RWPE2 (cell line): ENCODE results near the gene NR4A2.

Source experiments
- ATAC-seq: fragments of 200-7000 bp; cut with Tn5 transposase; 3 replicates; pipeline ENCODE4 v1.9.1; 2021; ENCODE audit warnings: low read depth
- DNase-seq: peaks from one replicate; pipeline ENCODE4 v3.0.0-alpha.2; 2020; ENCODE audit warnings: low spot score
- H3K27ac ChIP-seq: fragments of 450-650 bp; 2 replicates; pipeline ENCODE4 v1.5.1; 2017; ENCODE audit warnings: mild to moderate bottlenecking; ENCODE audit not compliant: poor library complexity, severe bottlenecking
- H3K27me3 ChIP-seq: fragments of 250-450 bp; sonication (Bioruptor Pico); 2 replicates; pipeline ENCODE4 v1.5.1; 2021; ENCODE audit warnings: mild to moderate bottlenecking, moderate library complexity; ENCODE audit not compliant: insufficient read depth, poor library complexity, severe bottlenecking
- H3K36me3 ChIP-seq: fragments of 250-450 bp; sonication (Bioruptor Pico); 2 replicates; pipeline ENCODE4 v1.5.1; 2020; ENCODE audit warnings: low read depth, mild to moderate bottlenecking, moderate library complexity
- H3K4me1 ChIP-seq: fragments of 250-450 bp; sonication (Bioruptor Pico); 2 replicates; pipeline ENCODE4 v1.5.1; 2021; ENCODE audit warnings: mild to moderate bottlenecking, moderate library complexity; ENCODE audit not compliant: insufficient read depth, poor library complexity, severe bottlenecking
- H3K4me3 ChIP-seq: fragments of 250-450 bp; sonication (Bioruptor Pico); 2 replicates; pipeline ENCODE4 v1.5.1; 2021; ENCODE audit warnings: mild to moderate bottlenecking, moderate library complexity; ENCODE audit not compliant: severe bottlenecking
- H3K9me3 ChIP-seq: fragments of 250-450 bp; sonication (Bioruptor Pico); 2 replicates; pipeline ENCODE4 v1.5.1; 2021; ENCODE audit warnings: mild to moderate bottlenecking, moderate library complexity; ENCODE audit not compliant: severe bottlenecking
- TF ChIP-seq, protein P1 (sequence below): fragments of 450-650 bp; IDR thresholded peaks from one replicate; pipeline ENCODE4 v1.5.1; 2017; ENCODE audit warnings: mild to moderate bottlenecking, moderate library complexity; ENCODE audit not compliant: poor library complexity, severe bottlenecking

Gene NR4A2

DNA sequence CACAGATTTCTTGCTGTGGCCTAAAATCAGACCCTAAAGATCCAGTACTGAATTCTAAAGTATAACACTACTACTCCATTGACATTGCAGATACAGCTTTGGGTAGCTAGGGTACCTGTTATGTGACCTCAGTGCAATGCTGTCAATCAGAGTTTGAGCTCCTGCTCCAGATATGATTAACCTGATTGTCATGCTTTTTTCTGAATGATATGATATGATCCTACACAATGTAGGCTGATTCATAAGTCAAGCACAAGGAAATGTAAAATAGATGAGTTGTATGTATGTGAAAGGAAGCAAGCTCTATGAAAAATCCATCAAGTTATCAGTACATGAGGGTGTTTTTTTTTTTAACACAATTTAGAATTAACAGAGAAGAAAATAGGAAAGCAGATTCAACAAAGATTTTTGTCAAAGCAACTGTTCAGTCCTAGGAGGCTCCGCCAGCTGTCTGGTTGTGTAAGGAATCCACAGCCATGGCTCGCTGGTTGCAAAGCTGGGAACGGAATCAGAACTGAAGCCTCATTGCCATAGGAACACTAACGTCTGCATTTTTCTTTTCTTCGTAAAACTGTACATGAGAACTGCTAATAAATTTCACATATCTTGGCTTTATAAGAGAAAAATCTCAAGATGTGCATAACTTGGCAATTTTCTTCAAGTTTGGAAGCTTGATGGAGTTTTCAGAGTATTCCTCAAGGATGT lies 52.9 kb downstream of the NR4A2 start:
- DNase-seq (no peak), ATAC-seq (peak; percentile 31; the same call in 1 of the 3 replicates)
- TF ChIP-seq, protein P1, sequence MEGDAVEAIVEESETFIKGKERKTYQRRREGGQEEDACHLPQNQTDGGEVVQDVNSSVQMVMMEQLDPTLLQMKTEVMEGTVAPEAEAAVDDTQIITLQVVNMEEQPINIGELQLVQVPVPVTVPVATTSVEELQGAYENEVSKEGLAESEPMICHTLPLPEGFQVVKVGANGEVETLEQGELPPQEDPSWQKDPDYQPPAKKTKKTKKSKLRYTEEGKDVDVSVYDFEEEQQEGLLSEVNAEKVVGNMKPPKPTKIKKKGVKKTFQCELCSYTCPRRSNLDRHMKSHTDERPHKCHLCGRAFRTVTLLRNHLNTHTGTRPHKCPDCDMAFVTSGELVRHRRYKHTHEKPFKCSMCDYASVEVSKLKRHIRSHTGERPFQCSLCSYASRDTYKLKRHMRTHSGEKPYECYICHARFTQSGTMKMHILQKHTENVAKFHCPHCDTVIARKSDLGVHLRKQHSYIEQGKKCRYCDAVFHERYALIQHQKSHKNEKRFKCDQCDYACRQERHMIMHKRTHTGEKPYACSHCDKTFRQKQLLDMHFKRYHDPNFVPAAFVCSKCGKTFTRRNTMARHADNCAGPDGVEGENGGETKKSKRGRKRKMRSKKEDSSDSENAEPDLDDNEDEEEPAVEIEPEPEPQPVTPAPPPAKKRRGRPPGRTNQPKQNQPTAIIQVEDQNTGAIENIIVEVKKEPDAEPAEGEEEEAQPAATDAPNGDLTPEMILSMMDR = no peak
- H3K4me1 ChIP-seq = no peaks in the 10 kb centered on the region
- no peak overlapping the region for H3K27ac ChIP-seq
- no peak overlapping the region for H3K4me3 ChIP-seq
- no peaks in the 10 kb centered on the region for H3K27me3 ChIP-seq
- H3K36me3 ChIP-seq = no peaks in the 10 kb centered on the region
- no peaks in the 10 kb centered on the region for H3K9me3 ChIP-seq
